H1 (cell line): ENCODE data around the gene PRC1. TPM values are rescaled to one million over a fixed set of nuclear protein-coding genes. Genes with fewer than 3 reads are reported as not detected.

Experiments
- CTCF ChIA-PET: fragments of 300-600 bp; sonication (Branson Sonifier 250); formaldehyde crosslinking; loops from one replicate; lab custom pipeline; 2021; ENCODE audit not compliant: partially characterized antibody; lab: Charles Lee
- POLR2A ChIA-PET: fragments of 300-600 bp; sonication (Branson Sonifier 250); formaldehyde crosslinking; loops from one replicate; lab custom pipeline; 2021; ENCODE audit warnings: inconsistent platforms; ENCODE audit not compliant: partially characterized antibody; lab: Charles Lee
- DNase-seq, 2 experiments: peaks; one replicate each; pipeline versions ENCODE4 v3.0.0 to v3.0.0-alpha.2; 2010 to 2022; ENCODE audit warnings: low spot score in 2 of 2, low read depth in 1 of 2, mixed read lengths in 1 of 2
- FAIRE-seq: peaks from 2 replicates; lab custom pipeline; 2011; peaks lifted over from hg19 to GRCh38; lab: Jason Lieb, UNC
- H2AFZ ChIP-seq: 2 replicates; pipeline ENCODE4 v1.8.1; 2012; ENCODE audit warnings: low read length, inconsistent platforms
- H2AK5ac ChIP-seq: 2 replicates; pipeline ENCODE4 v1.6.1; 2013; ENCODE audit warnings: low read depth, low read length
- H2BK120ac ChIP-seq: replicated peaks from 2 replicates; pipeline ENCODE3; 2013; ENCODE audit warnings: low read depth, low read length, inconsistent platforms
- H2BK12ac ChIP-seq: 2 replicates; pipeline ENCODE4 v1.6.1; 2013; ENCODE audit warnings: low read depth, low read length
- H2BK15ac ChIP-seq: 2 replicates; pipeline ENCODE4 v1.6.1; 2013; ENCODE audit warnings: low read length
- H2BK20ac ChIP-seq: 2 replicates; pipeline ENCODE4 v1.6.1; 2013; ENCODE audit warnings: low read length
- H2BK5ac ChIP-seq: 2 replicates; pipeline ENCODE4 v1.6.1; 2013; ENCODE audit warnings: low read depth, low read length
- H3K14ac ChIP-seq: 2 replicates; pipeline ENCODE4 v1.6.1; 2013; ENCODE audit warnings: inconsistent platforms; ENCODE audit not compliant: insufficient read length
- H3K18ac ChIP-seq: 2 replicates; pipeline ENCODE4 v1.6.1; 2013; ENCODE audit warnings: low read length; ENCODE audit errors: extremely low read depth
- H3K23ac ChIP-seq: 2 replicates; pipeline ENCODE4 v1.6.1; 2013; ENCODE audit warnings: inconsistent platforms; ENCODE audit not compliant: insufficient read length
- H3K23me2 ChIP-seq: 2 replicates; pipeline ENCODE4 v1.6.1; 2013; ENCODE audit warnings: low read depth, low read length
- H3K27ac ChIP-seq: 2 replicates; pipeline ENCODE4 v1.6.1; 2011; ENCODE audit warnings: low read depth, low read length, inconsistent platforms
- H3K27me3 ChIP-seq, 4 experiments: replicated peaks in 1 of 4; 1 replicate in 1 of 4; 2 replicates in 3 of 4; pipeline versions ENCODE4 v1.6.1 to v1.8.1; 2011 to 2013; ENCODE audit warnings: low read length in 3 of 4, mild to moderate bottlenecking in 3 of 4, inconsistent platforms in 2 of 4, mixed read lengths in 2 of 4, moderate library complexity in 1 of 4; ENCODE audit not compliant: control insufficient read depth in 3 of 4, insufficient read depth in 3 of 4; ENCODE audit errors: extremely low read depth in 1 of 4
- H3K36me3 ChIP-seq, 4 experiments: 2 replicates each; pipeline versions ENCODE4 v1.6.1 to v1.8.1; 2011 to 2013; ENCODE audit warnings: mild to moderate bottlenecking in 4 of 4, low read length in 3 of 4, moderate library complexity in 2 of 4, control low read depth in 1 of 4, inconsistent platforms in 1 of 4; ENCODE audit not compliant: insufficient read depth in 4 of 4, control insufficient read depth in 2 of 4
- H3K4ac ChIP-seq: replicated peaks from 2 replicates; pipeline ENCODE3; 2013; ENCODE audit warnings: low read length, low read depth, mixed read lengths, inconsistent platforms; ENCODE audit not compliant: insufficient read length
- H3K4me1 ChIP-seq, 4 experiments: replicated peaks in 1 of 4; 1 replicate in 1 of 4; 2 replicates in 3 of 4; pipeline versions ENCODE4 v1.6.1 to v1.8.1; 2011 to 2013; ENCODE audit warnings: low read length in 3 of 4, inconsistent platforms in 2 of 4, mixed read lengths in 1 of 4; ENCODE audit not compliant: insufficient read depth in 4 of 4, control insufficient read depth in 3 of 4
- H3K4me2 ChIP-seq, 2 experiments: 2 replicates each; pipeline versions ENCODE4 v1.6.1 to v1.8.1; 2011 to 2013; ENCODE audit warnings: low read depth in 2 of 2, low read length in 2 of 2, control low read depth in 1 of 2, inconsistent platforms in 1 of 2, mild to moderate bottlenecking in 1 of 2; ENCODE audit not compliant: insufficient read depth in 1 of 2
- H3K4me3 ChIP-seq, 4 experiments: fragments of 200-600, 300-600 bp in 1 of 4; sonication (generic), shearing (Covaris generic), sonication (Bioruptor Twin) in 1 of 4; 2 replicates each; pipeline versions ENCODE4 v1.5.1 to v1.8.1; 2011 to 2016; ENCODE audit warnings: low read length in 4 of 4, low read depth in 3 of 4, control low read depth in 2 of 4, inconsistent platforms in 2 of 4, mild to moderate bottlenecking in 2 of 4, mixed read lengths in 1 of 4, moderate library complexity in 1 of 4; ENCODE audit not compliant: insufficient read depth in 2 of 4; ENCODE audit errors: extremely low read depth in 1 of 4
- H3K56ac ChIP-seq: replicated peaks from 2 replicates; pipeline ENCODE3; 2013; ENCODE audit warnings: low read depth, mild to moderate bottlenecking, mixed read lengths, low read length, inconsistent platforms; ENCODE audit not compliant: insufficient read length
- H3K79me1 ChIP-seq: 2 replicates; pipeline ENCODE4 v1.6.1; 2013; ENCODE audit warnings: low read depth, low read length, control low read depth
- H3K79me2 ChIP-seq, 2 experiments: 2 replicates each; pipeline versions ENCODE4 v1.6.1 to v1.8.1; 2012 to 2013; ENCODE audit warnings: low read length in 2 of 2, mild to moderate bottlenecking in 2 of 2, inconsistent platforms in 1 of 2; ENCODE audit not compliant: insufficient read depth in 2 of 2, control insufficient read depth in 1 of 2
- H3K9ac ChIP-seq, 4 experiments: replicated peaks in 1 of 4; 1 replicate in 1 of 4; 2 replicates in 3 of 4; pipeline versions ENCODE4 v1.6.1 to v1.8.1; 2011 to 2013; ENCODE audit warnings: low read depth in 3 of 4, low read length in 3 of 4, control low read depth in 2 of 4, mild to moderate bottlenecking in 2 of 4, moderate library complexity in 2 of 4, inconsistent platforms in 1 of 4; ENCODE audit errors: extremely low read depth in 1 of 4
- H3K9me3 ChIP-seq, 2 experiments: 2 replicates each; pipeline versions ENCODE4 v1.6.1 to v1.8.1; 2012 to 2013; ENCODE audit warnings: mild to moderate bottlenecking in 2 of 2, moderate library complexity in 2 of 2, control low read depth in 1 of 2, inconsistent platforms in 1 of 2, low read depth in 1 of 2, low read length in 1 of 2, mixed read lengths in 1 of 2; ENCODE audit not compliant: insufficient read depth in 2 of 2
- H4K20me1 ChIP-seq, 2 experiments: replicated peaks in 1 of 2; 2 replicates each; pipeline versions ENCODE3 to v1.8.1; 2011 to 2013; ENCODE audit warnings: inconsistent platforms in 2 of 2, low read length in 2 of 2, mild to moderate bottlenecking in 1 of 2; ENCODE audit not compliant: insufficient read depth in 2 of 2, control insufficient read depth in 1 of 2
- H4K5ac ChIP-seq: 2 replicates; pipeline ENCODE4 v1.6.1; 2013; ENCODE audit warnings: low read length, low read depth, mixed read lengths, inconsistent platforms; ENCODE audit not compliant: insufficient read length
- H4K8ac ChIP-seq: 2 replicates; pipeline ENCODE4 v1.8.0; 2013; ENCODE audit warnings: mild to moderate bottlenecking, moderate library complexity, low read length, inconsistent platforms; ENCODE audit not compliant: insufficient read depth; ENCODE audit errors: extremely low read depth
- H4K91ac ChIP-seq: replicated peaks from 2 replicates; pipeline ENCODE3; 2013; ENCODE audit warnings: low read length, mixed read lengths, inconsistent platforms; ENCODE audit not compliant: insufficient read length
- CHD1 ChIP-seq: IDR thresholded peaks from 2 replicates; pipeline ENCODE4 v1.6.1; 2012; ENCODE audit warnings: low read depth, low read length, improper control_type of control experiment
- EP300 ChIP-seq, 2 experiments: IDR thresholded peaks; 1 replicate in 1 of 2; 2 replicates in 1 of 2; pipeline ENCODE4 v1.6.1; 2011 to 2012; ENCODE audit warnings: low read depth in 2 of 2, low read length in 2 of 2, mild to moderate bottlenecking in 2 of 2, borderline replicate concordance in 1 of 2, inconsistent platforms in 1 of 2, moderate library complexity in 1 of 2
- JUN ChIP-seq: IDR thresholded peaks from 2 replicates; pipeline ENCODE4 v1.6.1; 2011; ENCODE audit warnings: low read depth, mild to moderate bottlenecking, improper control_type of control experiment, low read length
- KDM1A ChIP-seq: fragments of 200-600, 300-600 bp; sonication (generic); IDR thresholded peaks from 2 replicates; pipeline ENCODE4 v1.7.1; 2016; ENCODE audit warnings: mild to moderate bottlenecking, low read length, borderline replicate concordance
- MAFK ChIP-seq: IDR thresholded peaks from 2 replicates; pipeline ENCODE4 v1.6.1; 2012; ENCODE audit warnings: low read depth, mild to moderate bottlenecking, improper control_type of control experiment, low read length
- NRF1 ChIP-seq: IDR thresholded peaks from 2 replicates; pipeline ENCODE4 v1.6.1; 2011; ENCODE audit warnings: mild to moderate bottlenecking, low read depth, low read length, improper control_type of control experiment
- RAD21 ChIP-seq, 2 experiments: IDR thresholded peaks in 1 of 2; conservative IDR thresholded peaks in 1 of 2; 2 replicates each; pipeline ENCODE4 v1.6.1; 2011; ENCODE audit warnings: low read depth in 2 of 2, low read length in 2 of 2, improper control_type of control experiment in 1 of 2, inconsistent platforms in 1 of 2, mild to moderate bottlenecking in 1 of 2, moderate library complexity in 1 of 2
- RBBP5 ChIP-seq: IDR thresholded peaks from 2 replicates; pipeline ENCODE4 v1.7.1; 2012; ENCODE audit warnings: low read depth, mild to moderate bottlenecking, inconsistent platforms, low read length, moderate library complexity, borderline replicate concordance
- SP1 ChIP-seq: IDR thresholded peaks from 2 replicates; pipeline ENCODE4 v1.6.1; 2011; ENCODE audit warnings: low read depth, low read length
- SUZ12 ChIP-seq: fragments of 200-600 bp; sonication (generic); IDR thresholded peaks from 2 replicates; pipeline ENCODE4 v1.6.1; 2012; ENCODE audit warnings: mild to moderate bottlenecking, inconsistent platforms, low read length, moderate library complexity, mixed read lengths
- TAF1 ChIP-seq: IDR thresholded peaks from 2 replicates; pipeline ENCODE4 v1.6.1; 2011; ENCODE audit warnings: mild to moderate bottlenecking, low read depth, low read length
- WGBS, 2 experiments: shearing (Covaris generic) in 1 of 2; methylation state at CpG; one replicate each; pipeline versions ENCODE4 v1.1.6 to v1.1.7; 2013 to 2015; ENCODE audit warnings: low lambda C conversion rate in 2 of 2, mixed read lengths in 2 of 2, inconsistent platforms in 1 of 2, low coverage in 1 of 2, missing lambda C conversion rate in 1 of 2; ENCODE audit not compliant: insufficient replicate concordance in 2 of 2, insufficient coverage in 1 of 2, insufficient read length in 1 of 2; ENCODE audit errors: extremely low coverage in 1 of 2, missing lambda C conversion rate in 1 of 2; 5-methylcytosine and 5-hydroxymethylcytosine counted together
- polyA plus RNA-seq, 7 experiments: library from polyadenylated mRNA; depleted of rRNA in 3 of 7; stranded (reverse) in 5 of 7; unstranded in 2 of 7; fragments of >200 nt in 5 of 7; fragments of 200-250 nt in 2 of 7; gene quantifications; 1 replicate in 5 of 7; 2 replicates in 1 of 7; 4 replicates in 1 of 7; pipeline versions ENCODE4 v1.2.1 to v1.2.3, GENCODE V29; 2011 to 2013; ENCODE audit warnings: missing spikeins in 2 of 7, mixed read lengths in 2 of 7
- total RNA-seq: library from RNA; stranded (reverse); fragmentation: NEBNext Ultra II Directional; extraction: Animal tissue kit (Norgen Biotek cat#: 25700); gene quantifications from 2 replicates; pipeline ENCODE4 v1.2.1, GENCODE V29; 2021

Gene PRC1
- total and polyA plus RNA-seq, 2 of the 8 experiments (the other 6 are each of a cell fraction or from before 2014, with no cell fraction given): 90.7 to 181 TPM

GRCh38 chr15:90974216-90974615 is 20.1 kb downstream of the PRC1 start:
- no peak overlapping the region for H2AK5ac ChIP-seq
- no peaks in the 10 kb centered on the region for H3K4me1 ChIP-seq
- peaks cover 3 to 5% of the 10 kb centered on the region in 2 experiments for H4K20me1 ChIP-seq
- DNase-seq (no peak), FAIRE-seq (no peak)
- ChIA-PET POLR2A (interaction anchor here (1.2 to 1.4 kb wide), 2 partner anchors 18 to 145 kb away, joined by 3 read pairs; no protein-coding TSS in a partner anchor), CTCF (interaction anchor here (0.6 to 1.5 kb wide), 3 partner anchors 8 to 19 kb away, joined by 3 to 5 read pairs (median 3); no protein-coding TSS in a partner anchor)
- H3K14ac ChIP-seq: no peak overlapping the region
- H2BK12ac ChIP-seq: no peak overlapping the region
- no peak overlapping the region for H4K8ac ChIP-seq
- WGBS, 2 experiments: 88% methylated on average over 8 of the region's 21 CpGs; no CpG with 5 or more reads in 1 of the 2 experiments
- H3K79me1 ChIP-seq: no peaks in the 10 kb centered on the region
- H2BK5ac ChIP-seq: no peak overlapping the region
- H3K79me2 ChIP-seq: no peaks in the 10 kb centered on the region
- no peak overlapping the region for H3K23ac ChIP-seq
- no peak overlapping the region for H2BK120ac ChIP-seq
- H3K27ac ChIP-seq: no peak overlapping the region
- no peak overlapping the region for H2AFZ ChIP-seq
- H3K23me2 ChIP-seq: no peaks in the 10 kb centered on the region
- H4K91ac ChIP-seq: no peak overlapping the region
- H2BK15ac ChIP-seq: no peak overlapping the region
- H3K4me3 ChIP-seq: no peak overlapping the region
- H3K18ac ChIP-seq: no peak overlapping the region
- H3K56ac ChIP-seq: no peak overlapping the region
- no peak overlapping the region for H3K9ac ChIP-seq
- H3K9me3 ChIP-seq: no peaks in the 10 kb centered on the region
- no peak overlapping the region for H2BK20ac ChIP-seq
- H3K4me2 ChIP-seq: no peak overlapping the region
- H3K4ac ChIP-seq: no peak overlapping the region
- no peaks in the 10 kb centered on the region for H3K27me3 ChIP-seq
- H4K5ac ChIP-seq: no peak overlapping the region
- H3K36me3 ChIP-seq: peaks cover 35 to 86% (median 69%) of the 10 kb centered on the region in 4 experiments
- TF ChIP-seq KDM1A: no peak
- no peak for TF ChIP-seq CHD1
- no peak for TF ChIP-seq RAD21 (IDR thresholded peaks at IDR 0.05 in 1 of 2, conservative IDR thresholded peaks at IDR 0.05 in 1 of 2; ENCODE audit: low read depth in 2 of 2, low read length in 2 of 2)
- no peak for TF ChIP-seq TAF1
- no peak for TF ChIP-seq NRF1
- TF ChIP-seq SUZ12: no peak
- TF ChIP-seq JUN: no peak
- no peak for TF ChIP-seq EP300 (IDR thresholded peaks at IDR 0.05; ENCODE audit: borderline replicate concordance in 1 of 2, low read depth in 2 of 2, low read length in 2 of 2)
- no peak for TF ChIP-seq RBBP5
- no peak for TF ChIP-seq SP1
- no peak for TF ChIP-seq MAFK
